CD4-positive, alpha-beta T cell (primary cell): ENCODE results near the gene IFNA1. TPM values are rescaled to one million over a fixed set of nuclear protein-coding genes. Genes with fewer than 3 reads are reported as not detected.

Experiments used
- ATAC-seq: fragments of 200-7000 bp; cut with Tn5 transposase; one replicate; pipeline ENCODE4 v1.10.0; 2022; ENCODE audit warnings: mild to moderate bottlenecking; ENCODE audit not compliant: poor library complexity
- CTCF ChIA-PET: fragments of 350-600 bp; sonication (Branson Sonifier 250); formaldehyde crosslinking; loops from one replicate; lab custom pipeline; 2021; ENCODE audit warnings: antibody characterized with exemption, inconsistent platforms; lab: Charles Lee
- POLR2A ChIA-PET: fragments of 350-600 bp; sonication (Branson Sonifier 250); formaldehyde crosslinking; loops from one replicate; lab custom pipeline; 2021; ENCODE audit warnings: antibody characterized with exemption, inconsistent platforms; lab: Charles Lee
- DNase-seq, 14 experiments: peaks; one replicate each; pipeline ENCODE4 v3.0.0-alpha.2; 2013 to 2020; ENCODE audit warnings: mixed read lengths in 2 of 14
- H3K27ac ChIP-seq, 2 donors: one replicate each; pipeline versions ENCODE4 v1.5.1 to v1.7.0; 2013; ENCODE audit warnings: low read length in 2 of 2, low read depth in 1 of 2, mild to moderate bottlenecking in 1 of 2
- H3K27me3 ChIP-seq, 2 experiments: 1 replicate in 1 of 2; 2 replicates in 1 of 2; pipeline versions ENCODE4 v1.6.1 to v1.7.0; 2013; ENCODE audit warnings: low read length in 2 of 2, control low read depth in 1 of 2, mild to moderate bottlenecking in 1 of 2, moderate library complexity in 1 of 2; ENCODE audit not compliant: insufficient read depth in 2 of 2, control insufficient read depth in 1 of 2
- H3K36me3 ChIP-seq: one replicate; pipeline ENCODE4 v1.6.1; 2013; ENCODE audit warnings: low read length, control low read depth; ENCODE audit not compliant: insufficient read depth
- H3K4me1 ChIP-seq: one replicate; pipeline ENCODE4 v1.6.1; 2013; ENCODE audit warnings: low read length, control low read depth; ENCODE audit not compliant: insufficient read depth
- H3K4me3 ChIP-seq: one replicate; pipeline ENCODE4 v1.5.1; 2013; ENCODE audit warnings: mild to moderate bottlenecking, low read length, moderate library complexity
- H3K9me3 ChIP-seq, 2 experiments: 1 replicate in 1 of 2; 2 replicates in 1 of 2; pipeline versions ENCODE4 v1.6.1 to v1.7.0; 2013; ENCODE audit warnings: low read length in 2 of 2, mild to moderate bottlenecking in 2 of 2, control low read depth in 1 of 2, moderate library complexity in 1 of 2; ENCODE audit not compliant: control insufficient read depth in 1 of 2, insufficient read depth in 1 of 2
- H3K27ac Mint-ChIP-seq: one replicate; pipeline ENCODE4 v1.8.0; 2020; ENCODE audit warnings: mixed read lengths
- H3K27me3 Mint-ChIP-seq: one replicate; pipeline ENCODE4 v1.8.0; 2021; ENCODE audit warnings: mixed read lengths
- H3K36me3 Mint-ChIP-seq: one replicate; pipeline ENCODE4 v1.8.0; 2021; ENCODE audit warnings: low read depth, mixed read lengths
- H3K4me1 Mint-ChIP-seq: one replicate; pipeline ENCODE4 v1.8.0; 2021; ENCODE audit warnings: low read depth, mixed read lengths
- H3K4me3 Mint-ChIP-seq: one replicate; pipeline ENCODE4 v1.8.0; 2020; ENCODE audit warnings: mild to moderate bottlenecking, mixed read lengths
- H3K9me3 Mint-ChIP-seq: one replicate; pipeline ENCODE4 v1.8.0; 2020; ENCODE audit warnings: mixed read lengths
- intact Hi-C, 2 experiments: fragments of 100-400 bp; cut with DNase I in 1 of 2; cut with micrococcal nuclease in 1 of 2; formaldehyde crosslinking; loops; one replicate each; pipeline versions ENCODE4 v1.15.1 to v1.9.0; 2023 to 2025; cut with DNase I, micrococcal nuclease
- total RNA-seq, 174 experiments: library from RNA in 2 of 174; stranded (reverse) in 2 of 174; gene quantifications; one replicate each; pipeline ENCODE4 v1.2.3 and lab custom pipeline; 2021 to 2026
- TF ChIP-seq, protein P1 (sequence below): fragments of 200-600 bp; IDR thresholded peaks from one replicate; pipeline ENCODE4 v1.8.0; 2022; ENCODE audit warnings: antibody characterized with exemption, mild to moderate bottlenecking

The IFNA1 gene
- total RNA-seq, 2 experiments from 2014 or later = not detected

DNA sequence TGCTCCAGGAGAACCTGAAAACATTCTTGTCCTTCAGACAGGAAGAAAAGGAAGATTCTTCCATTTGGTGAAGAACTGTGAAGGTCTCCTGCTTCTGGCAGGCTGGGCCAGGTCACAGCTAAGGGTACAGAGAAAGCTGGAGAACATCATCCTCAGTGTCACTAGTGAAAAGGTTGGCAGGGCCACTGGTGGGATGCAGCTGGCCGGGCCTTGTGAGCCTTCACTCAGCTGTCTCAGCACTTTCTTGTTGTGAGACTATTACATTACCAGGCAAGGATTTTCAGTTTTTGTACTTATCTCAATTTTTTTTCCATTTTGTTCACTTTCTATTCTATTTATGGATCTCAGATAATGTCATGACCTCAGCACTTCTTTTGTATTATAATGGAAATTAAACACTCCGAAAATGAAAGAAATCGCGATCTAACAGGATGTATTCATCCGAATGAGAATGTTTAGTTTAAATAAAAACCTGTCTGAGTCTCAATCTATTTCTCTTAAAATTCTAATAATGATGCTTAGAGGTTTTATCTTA is 41.2 kb upstream of the IFNA1 start:
- Mint-ChIP-seq H3K27me3 (peaks cover 76% of the 10 kb centered on the region), H3K9me3 (no peaks in the 10 kb centered on the region), H3K4me1 (peaks cover 9% of the 10 kb centered on the region), H3K4me3 (no peak overlapping the region), H3K27ac (no peak overlapping the region), H3K36me3 (no peaks in the 10 kb centered on the region)
- no peak for DNase-seq
- TF ChIP-seq, protein P1, sequence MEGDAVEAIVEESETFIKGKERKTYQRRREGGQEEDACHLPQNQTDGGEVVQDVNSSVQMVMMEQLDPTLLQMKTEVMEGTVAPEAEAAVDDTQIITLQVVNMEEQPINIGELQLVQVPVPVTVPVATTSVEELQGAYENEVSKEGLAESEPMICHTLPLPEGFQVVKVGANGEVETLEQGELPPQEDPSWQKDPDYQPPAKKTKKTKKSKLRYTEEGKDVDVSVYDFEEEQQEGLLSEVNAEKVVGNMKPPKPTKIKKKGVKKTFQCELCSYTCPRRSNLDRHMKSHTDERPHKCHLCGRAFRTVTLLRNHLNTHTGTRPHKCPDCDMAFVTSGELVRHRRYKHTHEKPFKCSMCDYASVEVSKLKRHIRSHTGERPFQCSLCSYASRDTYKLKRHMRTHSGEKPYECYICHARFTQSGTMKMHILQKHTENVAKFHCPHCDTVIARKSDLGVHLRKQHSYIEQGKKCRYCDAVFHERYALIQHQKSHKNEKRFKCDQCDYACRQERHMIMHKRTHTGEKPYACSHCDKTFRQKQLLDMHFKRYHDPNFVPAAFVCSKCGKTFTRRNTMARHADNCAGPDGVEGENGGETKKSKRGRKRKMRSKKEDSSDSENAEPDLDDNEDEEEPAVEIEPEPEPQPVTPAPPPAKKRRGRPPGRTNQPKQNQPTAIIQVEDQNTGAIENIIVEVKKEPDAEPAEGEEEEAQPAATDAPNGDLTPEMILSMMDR = no peak
- ChIA-PET CTCF (interaction anchor here (1.3 kb wide), 1 partner anchor 56 kb away, joined by 3 read pairs; no protein-coding TSS in a partner anchor), POLR2A (no interaction called here)
- Histone ChIP-seq H3K9me3 (no peaks in the 10 kb centered on the region), H3K4me3 (no peak overlapping the region), H3K27me3 (peaks cover 24 to 52% of the 10 kb centered on the region in 2 experiments), H3K27ac (no peak overlapping the region), H3K4me1 (peaks cover 17% of the 10 kb centered on the region), H3K36me3 (no peaks in the 10 kb centered on the region)
- intact Hi-C loops = loop anchor here in 1 of 2 experiments (10.0 kb wide), 1 partner anchor 204 kb away; no protein-coding TSS in a partner anchor
- ATAC-seq = no peak

DNA sequence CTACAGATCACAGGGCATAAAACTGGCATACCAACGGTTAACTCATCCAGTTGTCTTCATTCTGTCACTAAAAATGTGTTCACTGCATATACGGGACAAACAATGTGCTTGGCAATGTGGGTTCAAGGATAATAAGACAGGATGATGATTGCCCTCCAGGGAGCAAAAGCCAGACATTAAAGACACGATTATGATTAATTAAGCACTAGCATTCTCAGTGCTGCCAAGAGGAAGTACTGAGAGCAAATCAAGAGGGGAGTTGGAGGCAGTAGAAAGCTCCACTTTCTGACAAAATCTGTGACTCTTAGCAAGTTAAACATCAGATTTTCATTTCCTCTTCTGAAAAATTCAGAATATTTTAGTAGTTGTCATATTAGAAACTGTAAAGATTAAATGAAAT is 40.3 kb upstream of the IFNA1 start:
- CTCF ChIA-PET = no interaction called here
- intact Hi-C loops = loop anchor here in 1 of 2 experiments (10.0 kb wide), 1 partner anchor 205 kb away; no protein-coding TSS in a partner anchor

DNA sequence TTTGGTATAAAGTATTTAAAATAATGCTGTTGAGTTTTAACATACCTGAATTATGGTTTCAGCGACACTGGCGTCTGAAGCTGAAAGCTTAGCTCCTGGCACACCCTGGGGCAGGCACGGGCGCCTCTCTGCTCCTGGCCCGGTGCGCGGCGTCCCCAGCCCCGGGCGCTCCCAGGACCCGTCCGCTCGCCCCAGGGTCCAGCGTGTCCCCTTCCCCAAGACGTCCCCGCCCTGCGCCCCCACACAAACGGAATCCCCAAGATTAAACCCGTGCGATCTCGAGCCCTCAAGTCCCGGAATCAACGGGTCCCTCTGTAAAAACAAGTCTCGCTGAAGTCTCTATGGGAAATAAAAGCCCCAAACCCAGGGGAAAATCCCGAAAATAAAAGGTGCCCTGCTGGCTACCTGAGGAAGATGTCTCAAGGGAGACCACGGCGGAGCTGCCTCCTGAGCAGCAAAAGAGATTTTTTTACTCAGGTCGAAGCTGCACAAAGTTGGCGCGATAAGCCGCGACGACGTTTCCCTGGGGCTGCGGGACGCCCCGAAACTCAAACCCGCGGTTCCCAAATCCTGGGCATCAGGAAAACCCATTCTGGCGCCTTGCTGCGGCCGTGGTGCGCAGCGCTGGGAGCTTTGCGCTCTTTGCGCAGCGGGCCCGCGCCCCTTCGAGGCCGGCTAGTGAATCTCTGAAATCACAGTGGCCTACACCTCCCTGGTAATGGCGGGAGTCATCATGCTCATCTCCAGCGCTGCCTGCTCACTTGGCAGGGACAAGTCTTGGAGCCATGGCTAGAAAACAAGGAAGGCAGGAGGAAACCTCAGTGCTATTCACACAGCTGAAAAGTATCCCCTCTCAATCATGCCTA is 37.6 kb upstream of the IFNA1 start:
- Mint-ChIP-seq H3K4me3 (peak overlapping the region; percentile 5), H3K27me3 (peaks cover 71% of the 10 kb centered on the region), H3K27ac (no peak overlapping the region), H3K4me1 (no peaks in the 10 kb centered on the region), H3K36me3 (no peaks in the 10 kb centered on the region), H3K9me3 (no peaks in the 10 kb centered on the region)
- peak in 3 of 14 experiments; percentile 5 to 22 (median 20) for DNase-seq
- Histone ChIP-seq H3K27ac (no peak overlapping the region), H3K27me3 (peaks cover 24 to 36% of the 10 kb centered on the region in 2 experiments), H3K4me3 (peak overlapping the region; percentile 13), H3K36me3 (no peaks in the 10 kb centered on the region), H3K4me1 (peaks cover 9% of the 10 kb centered on the region), H3K9me3 (no peaks in the 10 kb centered on the region)
- TF ChIP-seq, protein P1 = no peak
- ATAC-seq = no peak
- ChIA-PET POLR2A (interaction anchor here (1.3 kb wide), 1 partner anchor 11 kb away, joined by 3 read pairs; no protein-coding TSS in a partner anchor), CTCF (interaction anchor here (0.5 to 1.5 kb wide), 4 partner anchors 10 to 84 kb away, joined by 3 to 6 read pairs (median 4); no protein-coding TSS in a partner anchor)
- intact Hi-C loops = no loop called here

More for the DNA sequence above, 40.3 kb upstream of the IFNA1 start:
- no peak overlapping the region for H3K4me3 ChIP-seq
- no peaks in the 10 kb centered on the region for H3K9me3 ChIP-seq
- Mint-ChIP-seq H3K27ac (no peak overlapping the region), H3K27me3 (peaks cover 82% of the 10 kb centered on the region), H3K36me3 (no peaks in the 10 kb centered on the region), H3K9me3 (no peaks in the 10 kb centered on the region), H3K4me1 (peaks cover 9% of the 10 kb centered on the region), H3K4me3 (no peak overlapping the region)
- POLR2A ChIA-PET = no interaction called here
- TF ChIP-seq, protein P1 = no peak
- H3K36me3 ChIP-seq = no peaks in the 10 kb centered on the region
- H3K27me3 ChIP-seq = peaks cover 24 to 54% of the 10 kb centered on the region in 2 experiments
- no peak overlapping the region for H3K27ac ChIP-seq
- DNase-seq (no peak), ATAC-seq (no peak)
- peaks cover 17% of the 10 kb centered on the region for H3K4me1 ChIP-seq
